SK-N-SH (cell line): ENCODE measurements around the gene GRIK5. TPM values are rescaled to one million over a fixed set of nuclear protein-coding genes. Genes with fewer than 3 reads are reported as not detected.
A peak's percentile ranks its signal among the peaks of the same experiment; 100 is the strongest.

Experiments used
- CTCF ChIA-PET: fragments of 300-600, 350-600 bp; formaldehyde crosslinking; extraction: SDS; loops from one replicate; lab custom pipeline; 2021; lab: Yijun Ruan, JAX
- POLR2A ChIA-PET: fragments of 350-600 bp; sonication (Branson Sonifier 250); formaldehyde crosslinking; extraction: SDS; loops from one replicate; lab custom pipeline; 2020; ENCODE audit warnings: antibody characterized with exemption, inconsistent platforms; lab: Yijun Ruan, JAX
- DNase-seq: peaks from one replicate; pipeline ENCODE4 v3.0.0; 2012
- H2AFZ ChIP-seq: fragments of 200-600 bp; sonication (generic); 2 replicates; pipeline ENCODE4 v1.8.1; 2016; ENCODE audit warnings: antibody characterized with exemption, mild to moderate bottlenecking, low read depth
- H3F3A ChIP-seq: fragments of 200-600 bp; sonication (generic); replicated peaks from 2 replicates; pipeline ENCODE3; 2016; ENCODE audit warnings: antibody characterized with exemption, mild to moderate bottlenecking; ENCODE audit not compliant: insufficient read depth
- H3K27ac ChIP-seq, 2 experiments: fragments of 200-500 bp in 1 of 2; fragments of 200-600 bp in 1 of 2; sonication (Bioruptor generic) in 1 of 2; sonication (generic), shearing (Covaris generic) in 1 of 2; 2 replicates each; pipeline versions ENCODE4 v1.5.1 to v1.6.1; 2014 to 2016; ENCODE audit warnings: low read depth in 2 of 2, inconsistent platforms in 1 of 2, low read length in 1 of 2, mild to moderate bottlenecking in 1 of 2, mixed read lengths in 1 of 2
- H3K27me3 ChIP-seq: fragments of 200-600 bp; sonication (generic), shearing (Covaris generic); 2 replicates; pipeline ENCODE4 v1.6.1; 2016; ENCODE audit warnings: mixed run types; ENCODE audit not compliant: insufficient read depth
- H3K36me3 ChIP-seq, 2 experiments: fragments of 200-500 bp in 1 of 2; fragments of 200-600 bp in 1 of 2; sonication (Bioruptor generic) in 1 of 2; sonication (generic) in 1 of 2; replicated peaks in 1 of 2; 2 replicates each; pipeline versions ENCODE3 to v1.5.1; 2014 to 2016; ENCODE audit warnings: low read length in 1 of 2, mild to moderate bottlenecking in 1 of 2; ENCODE audit not compliant: insufficient read depth in 2 of 2, control insufficient read depth in 1 of 2
- H3K4me1 ChIP-seq, 2 experiments: fragments of 200-500 bp in 1 of 2; fragments of 200-600 bp in 1 of 2; sonication (Bioruptor generic) in 1 of 2; sonication (generic), shearing (Covaris generic) in 1 of 2; 2 replicates each; pipeline versions ENCODE4 v1.5.1 to v1.6.1; 2014 to 2016; ENCODE audit warnings: low read depth in 1 of 2, low read length in 1 of 2, mixed run types in 1 of 2; ENCODE audit not compliant: insufficient read depth in 2 of 2, control insufficient read depth in 1 of 2
- H3K4me2 ChIP-seq: fragments of 200-600 bp; sonication (generic), shearing (Covaris generic); 2 replicates; pipeline ENCODE4 v1.6.1; 2017; ENCODE audit warnings: mixed run types
- H3K4me3 ChIP-seq, 2 experiments: fragments of 200-500 bp in 1 of 2; fragments of 200-600 bp in 1 of 2; sonication (Bioruptor generic) in 1 of 2; sonication (generic), shearing (Covaris generic) in 1 of 2; 2 replicates each; pipeline versions ENCODE4 v1.5.1 to v1.8.1; 2014 to 2016; ENCODE audit warnings: low read depth in 2 of 2, inconsistent platforms in 1 of 2, low read length in 1 of 2, mild to moderate bottlenecking in 1 of 2, mixed read lengths in 1 of 2, moderate library complexity in 1 of 2
- H3K79me2 ChIP-seq: fragments of 200-600 bp; sonication (generic); 2 replicates; pipeline ENCODE4 v1.8.1; 2017; ENCODE audit warnings: mild to moderate bottlenecking; ENCODE audit not compliant: insufficient read depth
- H3K9ac ChIP-seq: fragments of 200-600 bp; sonication (generic); 2 replicates; pipeline ENCODE4 v1.6.1; 2017; ENCODE audit warnings: mixed run types
- H3K9me2 ChIP-seq: fragments of 200-600 bp; sonication (generic); 2 replicates; pipeline ENCODE4 v1.6.1; 2017; ENCODE audit warnings: mixed run types
- H3K9me3 ChIP-seq: fragments of 200-600 bp; sonication (generic); 2 replicates; pipeline ENCODE4 v1.6.1; 2017; ENCODE audit warnings: mixed run types, mild to moderate bottlenecking, moderate library complexity
- H4K20me1 ChIP-seq: fragments of 200-600 bp; sonication (generic); 2 replicates; pipeline ENCODE4 v1.6.1; 2017; ENCODE audit warnings: mild to moderate bottlenecking, mixed run types; ENCODE audit not compliant: insufficient read depth
- CHD2 ChIP-seq: fragments of 150-350 bp; IDR thresholded peaks from 2 replicates; pipeline ENCODE4 v1.6.1; 2018; ENCODE audit warnings: low read length; ENCODE audit not compliant: partially characterized antibody
- EP300 ChIP-seq, 2 experiments: IDR thresholded peaks; 2 replicates each; pipeline versions ENCODE4 v1.4.0 to v1.6.1; 2012; ENCODE audit warnings: borderline replicate concordance in 1 of 2, low read depth in 1 of 2, low read length in 1 of 2
- FOXJ3 ChIP-seq: sonication (generic); formaldehyde crosslinking; IDR thresholded peaks from 2 replicates; pipeline ENCODE4 v1.5.1; 2020; ENCODE audit warnings: mild to moderate bottlenecking, missing genetic modification reagents
- GATA2 ChIP-seq: sonication (generic); formaldehyde crosslinking; IDR thresholded peaks from 2 replicates; pipeline ENCODE4 v1.5.0; 2020; ENCODE audit warnings: mild to moderate bottlenecking, missing genetic modification reagents
- JUND ChIP-seq: IDR thresholded peaks from 2 replicates; pipeline ENCODE4 v1.4.0; 2012
- MEF2A ChIP-seq: IDR thresholded peaks from 2 replicates; pipeline ENCODE4 v1.4.0; 2012; ENCODE audit warnings: low read depth, borderline replicate concordance
- MXI1 ChIP-seq: IDR thresholded peaks from 2 replicates; pipeline ENCODE4 v1.6.1; 2012; ENCODE audit warnings: mild to moderate bottlenecking, low read depth, low read length, improper control_type of control experiment
- NFIC ChIP-seq: IDR thresholded peaks from 2 replicates; pipeline ENCODE4 v1.4.0; 2012; ENCODE audit warnings: borderline replicate concordance
- NRF1 ChIP-seq: IDR thresholded peaks from 2 replicates; pipeline ENCODE4 v1.6.1; 2012; ENCODE audit warnings: low read depth, mild to moderate bottlenecking, low read length
- PBX3 ChIP-seq: IDR thresholded peaks from 2 replicates; pipeline ENCODE4; 2012
- POLR2AphosphoS5 ChIP-seq: IDR thresholded peaks from 2 replicates; pipeline ENCODE4 v1.6.1; 2012; ENCODE audit warnings: low read depth, low read length
- RAD21 ChIP-seq: IDR thresholded peaks from 2 replicates; pipeline ENCODE4 v1.6.1; 2012; ENCODE audit warnings: mild to moderate bottlenecking, low read length
- RCOR1 ChIP-seq: fragments of 150-350 bp; IDR thresholded peaks from 2 replicates; pipeline ENCODE4 v1.6.1; 2017; ENCODE audit warnings: antibody characterized with exemption, low read length
- RFX5 ChIP-seq: IDR thresholded peaks from 2 replicates; pipeline ENCODE4 v1.6.1; 2012; ENCODE audit warnings: mild to moderate bottlenecking, improper control_type of control experiment, low read length
- RXRA ChIP-seq: IDR thresholded peaks from 2 replicates; pipeline ENCODE4 v1.4.0; 2012; ENCODE audit warnings: low read depth, mild to moderate bottlenecking, borderline replicate concordance
- SMC3 ChIP-seq: IDR thresholded peaks from 2 replicates; pipeline ENCODE4 v1.6.1; 2012; ENCODE audit warnings: low read depth, low read length, improper control_type of control experiment
- TAF1 ChIP-seq: IDR thresholded peaks from 2 replicates; pipeline ENCODE4 v1.6.1; 2012; ENCODE audit warnings: low read depth, mild to moderate bottlenecking, low read length, moderate library complexity, borderline replicate concordance
- TCF12 ChIP-seq: IDR thresholded peaks from 2 replicates; pipeline ENCODE4 v1.4.0; 2012
- TEAD4 ChIP-seq: IDR thresholded peaks from 2 replicates; pipeline ENCODE4 v1.4.0; 2012; ENCODE audit warnings: mild to moderate bottlenecking, borderline replicate concordance; ENCODE audit not compliant: insufficient read depth
- USF1 ChIP-seq: IDR thresholded peaks from 2 replicates; pipeline ENCODE4 v1.4.0; 2012; ENCODE audit warnings: low read depth, borderline replicate concordance
- WGBS: methylation state at CpG from one replicate; pipeline ENCODE4 v1.1.6; 2017; ENCODE audit warnings: low lambda C conversion rate; 5-methylcytosine and 5-hydroxymethylcytosine counted together
- polyA plus RNA-seq, 3 experiments: library from polyadenylated mRNA; depleted of rRNA; stranded (reverse); fragments of >200 nt; gene quantifications; 2 replicates each; pipeline ENCODE4 v1.2.3, GENCODE V29; 2012

The GRIK5 gene
- polyA plus RNA-seq, 1 of the 3 experiments (the other 2 are of a cell fraction), result 2.4 TPM

GRCh38 chr19:42089191-42089750 is 19.3 kb upstream of the GRIK5 start:
- CTCF ChIA-PET, result interaction anchor here (1.0 kb wide), 1 partner anchor 19 kb away, joined by 3 read pairs; no protein-coding TSS in a partner anchor
- Histone ChIP-seq H3K9ac (no peak overlapping the region), H3K9me2 (no peaks in the 10 kb centered on the region), H3K4me1 (peaks cover 5 to 16% of the 10 kb centered on the region in 2 experiments; a peak in 3 of 4 replicates), H3F3A (peaks cover 23% of the 10 kb centered on the region), H3K4me3 (no peak overlapping the region), H3K27ac (peak overlapping the region in 1 of 2 experiments; percentile 65; a peak in 2 of 4 replicates), H3K4me2 (peak overlapping the region; percentile 82), H4K20me1 (no peaks in the 10 kb centered on the region), H3K79me2 (peaks cover under 1% of the 10 kb centered on the region; the same call in 1 of the 2 replicates), H3K27me3 (no peaks in the 10 kb centered on the region), H2AFZ (peak overlapping the region; percentile 94), H3K36me3 (no peaks in the 10 kb centered on the region), H3K9me3 (no peaks in the 10 kb centered on the region)
- POLR2A ChIA-PET, result no interaction called here
- 95% methylated on average over 13 of the region's 13 CpGs for WGBS
- no peak for DNase-seq
- TF ChIP-seq RXRA (no peak), FOXJ3 (CRISPR knock-in tag) (no peak), SMC3 (no peak), RFX5 (no peak), TCF12 (no peak), USF1 (no peak), EP300 (IDR thresholded peaks at IDR 0.05; ENCODE audit: borderline replicate concordance in 1 of 2, low read depth in 1 of 2, low read length in 1 of 2) (no peak), PBX3 (no peak), MEF2A (no peak), POLR2AphosphoS5 (no peak), NRF1 (no peak), MXI1 (no peak), JUND (no peak), TEAD4 (no peak), RCOR1 (no peak), RAD21 (no peak), TAF1 (no peak), CHD2 (no peak), GATA2 (no peak), NFIC (no peak)
